Measurements from ENCODE around the gene SH3TC1.

The SH3TC1 gene

GRCh38 chr4:8201321-8201781 is 2.3 kb downstream of the SH3TC1 start:
- DNase-seq = peak in 1 of 4 experiments; percentile 7

GRCh38 chr4:8202108-8203051 is 3.3 kb downstream of the SH3TC1 start:
- DNase-seq = no peak

DNA sequence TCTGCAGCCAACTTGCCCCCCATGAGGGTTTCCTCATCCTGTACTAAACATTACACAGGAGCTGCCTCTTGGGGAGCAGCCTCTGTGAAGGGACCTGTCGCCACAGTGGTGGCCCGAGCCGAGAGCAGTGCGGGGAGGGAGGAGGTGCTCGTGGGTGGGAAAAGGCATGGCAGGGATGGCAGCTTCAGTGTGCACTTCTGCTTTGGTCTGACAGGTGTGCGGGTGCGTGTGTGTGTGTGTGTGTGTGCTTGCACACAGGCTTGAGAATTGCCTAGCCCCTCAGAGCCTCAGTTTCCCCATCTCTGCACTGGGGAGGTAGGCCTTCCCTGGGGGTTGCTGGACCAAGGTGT is 3.9 kb downstream of the SH3TC1 start:
- DNase-seq = no peak

GRCh38 chr4:8203817-8204216 is 4.7 kb downstream of the SH3TC1 start:
- DNase-seq = no peak

GRCh38 chr4:8204576-8205227 is 5.6 kb downstream of the SH3TC1 start:
- no peak for DNase-seq

DNA sequence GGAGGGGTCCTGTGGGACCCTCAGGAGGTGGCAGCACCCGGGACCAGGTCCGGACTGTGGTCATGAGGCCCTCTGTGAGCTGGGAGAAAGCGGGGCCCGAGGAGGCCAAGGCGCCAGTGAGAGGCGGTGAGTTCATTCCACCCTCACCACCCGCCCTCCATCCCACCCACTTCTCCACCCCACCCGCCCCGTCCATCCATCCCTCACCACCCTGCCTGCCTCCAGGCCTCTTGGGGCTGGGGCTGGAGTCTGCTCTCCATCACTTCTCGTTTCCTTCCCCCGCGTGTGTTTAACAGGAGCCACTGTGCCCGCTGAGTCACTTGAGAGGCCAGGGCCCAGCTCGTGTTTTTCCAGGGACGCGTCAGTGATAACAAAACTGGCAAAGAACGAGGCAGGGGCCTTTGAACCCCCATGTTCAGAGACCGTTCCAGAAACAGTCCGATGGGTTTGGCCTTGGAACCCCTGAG is 6.2 kb downstream of the SH3TC1 start:
- no peak for DNase-seq

DNA sequence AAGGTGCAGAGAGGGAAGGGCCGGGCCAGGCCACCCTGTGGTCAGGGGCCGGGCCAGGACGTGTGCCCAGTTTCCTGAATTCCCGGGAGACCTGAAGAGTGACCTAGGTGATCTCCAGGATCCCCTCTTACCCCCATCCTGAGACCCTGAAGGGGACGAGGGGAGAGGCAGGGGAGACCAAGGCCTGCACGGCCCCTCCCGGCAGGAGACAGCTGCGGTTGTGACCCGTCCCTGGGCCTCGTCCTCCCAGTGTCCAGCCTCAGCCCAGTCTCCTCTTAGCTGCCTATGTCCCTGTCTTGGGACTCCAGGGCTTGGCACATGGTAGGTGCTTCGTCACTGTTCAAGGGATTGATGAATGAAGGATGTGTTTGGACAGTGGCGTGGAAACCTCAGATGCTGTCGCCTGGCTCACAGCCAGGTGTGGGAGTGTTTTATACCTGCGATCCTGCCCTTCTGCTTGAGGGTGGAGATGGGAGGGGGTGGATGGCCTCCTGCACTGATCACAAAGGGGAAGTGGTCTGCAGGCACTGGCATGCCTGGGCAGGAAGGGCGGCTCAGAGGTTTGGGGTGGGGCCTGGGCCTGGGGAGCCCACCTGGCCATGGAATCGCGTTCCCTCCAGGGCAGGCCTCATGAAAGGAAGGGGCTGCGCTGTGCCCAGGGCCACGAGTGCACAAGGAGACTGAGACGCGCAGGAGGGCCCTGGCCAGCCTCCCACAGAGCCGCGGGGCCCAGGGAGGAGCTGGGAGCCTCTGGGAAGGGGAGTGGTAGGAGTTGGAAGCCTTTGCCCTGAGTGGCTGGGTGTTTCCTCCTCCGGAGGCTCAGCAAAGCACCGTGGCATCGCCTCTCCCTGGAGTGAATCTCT is 6.9 kb downstream of the SH3TC1 start:
- no peak for DNase-seq

- DNase-seq = no peak
Measured at GRCh38 chr4:8207314-8207713, 8.2 kb downstream of the SH3TC1 start.

- no peak for DNase-seq
Measured at GRCh38 chr4:8208565-8208964, 9.5 kb downstream of the SH3TC1 start.

GRCh38 chr4:8209181-8209874 is 10.2 kb downstream of the SH3TC1 start:
- DNase-seq = no peak

GRCh38 chr4:8210010-8210409 is 10.9 kb downstream of the SH3TC1 start:
- no peak for DNase-seq

GRCh38 chr4:8210616-8211015 is 11.5 kb downstream of the SH3TC1 start:
- DNase-seq = no peak

DNA sequence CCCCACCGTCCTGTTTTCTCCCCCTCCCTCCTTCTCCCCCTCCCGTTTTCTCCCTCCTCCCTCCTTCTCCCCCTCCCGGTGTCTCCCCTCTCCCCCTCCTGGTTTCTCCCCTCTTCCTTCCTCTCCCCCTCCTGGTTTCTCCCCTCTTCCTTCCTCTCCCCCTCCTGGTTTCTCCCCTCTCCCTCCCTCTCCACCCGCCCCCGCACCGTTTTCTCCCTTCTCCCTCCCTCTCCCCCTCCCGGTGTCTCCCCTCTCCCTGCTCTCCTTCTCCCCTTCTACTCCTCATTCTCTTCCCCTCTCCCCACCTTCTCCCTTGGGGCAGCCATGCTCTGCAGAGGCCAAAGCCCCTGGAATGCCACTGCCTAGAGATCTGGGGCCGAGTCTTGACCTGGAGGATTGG is 12.2 kb downstream of the SH3TC1 start:
- DNase-seq = no peak

DNA sequence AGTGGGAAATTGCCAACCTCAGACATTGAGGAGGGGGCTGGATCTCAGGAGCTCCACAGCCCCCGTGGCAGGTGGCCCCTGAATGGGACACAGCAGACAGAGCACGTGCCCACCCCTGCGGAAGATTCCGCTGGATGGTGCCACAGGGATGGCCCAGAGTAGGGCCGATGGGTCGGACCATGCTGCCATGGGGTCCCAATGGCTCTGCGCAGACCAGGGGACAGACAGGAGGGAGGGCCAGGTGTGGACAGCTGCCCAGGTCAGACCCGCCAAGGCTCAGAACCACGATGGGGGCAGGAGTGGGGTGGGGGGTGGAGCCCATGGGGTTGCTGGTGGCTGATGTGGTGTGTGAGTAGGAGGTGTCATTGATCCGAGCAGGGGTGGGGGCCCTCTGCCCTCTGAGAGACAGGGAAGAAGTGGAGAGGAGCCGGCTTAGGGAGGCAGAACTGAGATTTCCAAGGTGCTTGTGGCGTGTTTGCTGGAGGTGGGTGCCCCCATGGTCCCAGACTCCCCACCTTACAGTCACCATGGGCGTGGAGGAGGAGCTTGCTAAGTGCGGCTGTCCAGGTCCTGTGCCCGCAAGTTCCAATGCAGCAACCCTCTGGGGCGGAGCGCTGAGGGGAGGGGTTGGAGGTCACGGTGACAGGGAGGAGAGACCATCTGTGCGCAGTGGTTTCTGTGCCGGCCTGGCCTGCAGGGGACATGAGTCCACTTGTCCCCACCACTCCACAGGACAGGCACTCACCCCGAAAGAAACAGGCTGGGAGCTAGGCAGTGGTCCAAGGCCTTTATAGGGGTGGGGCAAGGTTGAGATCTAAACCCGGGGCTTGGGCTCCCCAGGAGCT is 12.9 kb downstream of the SH3TC1 start:
- no peak for DNase-seq

- no peak for DNase-seq
Measured at GRCh38 chr4:8212622-8213021, 13.5 kb downstream of the SH3TC1 start.

DNA sequence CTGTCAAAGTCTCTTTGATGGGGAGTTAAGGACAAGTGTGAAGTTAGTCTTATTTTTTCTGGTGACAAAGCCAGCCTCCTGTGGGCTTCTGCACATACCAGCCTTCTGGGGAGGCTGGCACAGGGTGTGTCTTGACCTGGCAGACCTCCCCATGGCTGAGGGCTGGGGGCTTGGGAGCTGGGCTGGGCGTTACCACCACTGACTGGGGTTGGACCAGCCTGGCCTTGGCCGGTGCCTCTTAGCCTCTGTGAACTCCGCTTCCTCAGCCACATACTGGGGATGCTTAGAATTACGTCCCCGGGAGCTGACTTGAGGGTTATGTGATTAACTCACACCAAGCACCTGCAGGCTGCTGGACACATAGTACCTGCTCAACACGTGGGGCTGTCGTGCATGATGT is 14.0 kb downstream of the SH3TC1 start:
- no peak for DNase-seq

GRCh38 chr4:8214136-8214535 is 15.0 kb downstream of the SH3TC1 start:
- no peak for DNase-seq

GRCh38 chr4:8215001-8215427 is 15.9 kb downstream of the SH3TC1 start:
- no peak for DNase-seq

DNA sequence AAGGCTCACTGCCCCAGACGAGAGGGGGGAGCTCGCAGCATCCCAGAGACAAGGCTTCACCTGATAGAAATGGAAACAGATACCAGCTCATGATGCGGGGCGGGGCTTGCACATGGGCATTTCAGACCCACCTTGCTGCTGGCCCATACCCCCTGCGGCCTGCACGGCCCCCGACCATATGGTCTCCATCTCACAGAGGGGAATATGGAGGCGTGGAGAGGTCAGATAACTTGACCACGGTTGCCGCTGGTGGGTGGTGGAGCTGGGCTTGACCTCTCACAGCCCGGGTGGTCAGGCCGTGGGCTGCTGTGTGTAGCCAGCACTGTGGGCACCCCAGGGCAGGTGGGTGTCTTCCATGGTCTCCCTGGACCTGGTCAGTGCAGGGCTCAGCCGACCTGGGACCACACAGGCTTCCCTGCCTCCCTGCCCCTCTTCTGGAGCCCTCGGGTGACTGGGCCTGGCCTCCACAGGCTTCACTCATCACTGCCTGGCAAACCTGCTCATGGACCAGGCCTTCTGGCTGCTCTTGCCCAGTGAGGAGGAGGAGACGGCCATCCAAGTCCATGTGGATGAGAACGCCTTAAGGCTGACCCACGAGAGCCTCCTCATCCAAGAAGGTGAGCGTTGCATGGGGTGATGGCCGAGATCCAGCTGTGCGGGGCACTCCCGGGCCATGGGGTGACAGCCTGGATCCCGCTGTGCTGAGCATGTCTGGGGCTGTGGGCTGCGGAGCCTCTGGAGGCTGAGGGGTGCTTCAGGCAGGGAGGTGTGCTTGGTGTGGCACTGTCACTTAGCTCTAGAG is 16.8 kb downstream of the SH3TC1 start:
- DNase-seq = no peak

DNA sequence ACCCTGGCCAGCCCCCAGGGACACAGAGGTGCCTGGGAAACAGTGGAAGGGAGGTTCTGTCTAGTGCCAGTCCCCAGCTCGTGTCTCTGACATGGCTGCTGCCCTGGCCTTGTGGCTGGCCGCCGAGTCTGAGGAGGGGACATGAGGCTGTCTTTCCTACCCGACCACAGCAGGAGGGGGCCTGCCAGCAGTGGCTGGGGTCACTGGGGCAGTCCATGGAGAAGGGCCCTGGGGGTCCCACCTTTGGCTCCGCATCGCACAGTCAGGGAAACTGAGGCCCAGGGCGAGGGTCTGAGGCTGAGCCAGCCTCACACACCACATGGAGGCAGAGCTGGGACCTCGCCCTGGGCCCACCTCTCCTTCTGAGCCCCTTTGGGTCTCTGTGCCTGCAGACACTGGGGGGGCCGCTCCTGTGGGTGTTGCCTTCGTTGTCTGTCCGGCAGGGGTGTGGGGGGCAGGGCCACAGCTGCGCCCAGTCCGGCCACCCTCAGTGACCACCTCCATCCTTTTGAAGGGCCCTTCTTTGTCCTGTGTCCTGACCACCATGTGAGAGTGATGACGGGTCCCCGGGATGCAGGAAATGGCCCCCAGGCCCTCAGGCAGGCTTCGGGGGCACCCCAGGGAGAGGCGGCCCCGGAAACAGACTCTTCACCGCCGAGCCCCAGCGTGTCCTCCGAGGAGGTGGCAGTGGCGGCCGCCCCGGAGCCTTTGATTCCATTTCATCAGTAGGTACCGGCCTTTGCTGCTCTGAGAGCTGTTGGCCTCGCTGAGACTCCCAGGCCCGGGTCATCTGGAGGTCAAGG is 17.6 kb downstream of the SH3TC1 start:
- DNase-seq = no peak

Measured in activated naive CD4-positive, alpha-beta T cell (primary cell).